GM12891 (cell line): ENCODE measurements around the gene GSTA5.
"Not testable (repeated sequence)": the region's sequence is repeated elsewhere in the genome, so short reads cannot be mapped to it uniquely, and the experiment has no call there.

Source experiments
- DNase-seq: peaks from one replicate; pipeline ENCODE4 v3.0.0; 2011; ENCODE audit warnings: low spot score; ENCODE audit not compliant: insufficient read length
- FAIRE-seq: peaks from 2 replicates; lab custom pipeline; 2011; peaks lifted over from hg19 to GRCh38; lab: Jason Lieb, UNC
- PAX5 ChIP-seq: IDR thresholded peaks from 2 replicates; pipeline ENCODE4 v1.6.1; 2011; ENCODE audit warnings: low read length, moderate library complexity, mild to moderate bottlenecking; ENCODE audit not compliant: insufficient read depth, severe bottlenecking
- POLR2A ChIP-seq: IDR thresholded peaks from 2 replicates; pipeline ENCODE4 v1.6.1; 2011; ENCODE audit warnings: low read depth, low read length, control low read depth
- POLR2AphosphoS5 ChIP-seq: IDR thresholded peaks from 2 replicates; pipeline ENCODE4 v1.6.1; 2011; ENCODE audit warnings: low read depth, low read length, control low read depth
- POU2F2 ChIP-seq: IDR thresholded peaks from 2 replicates; pipeline ENCODE4 v1.6.1; 2011; ENCODE audit warnings: low read depth, mild to moderate bottlenecking, control low read depth, low read length, moderate library complexity
- SPI1 ChIP-seq: IDR thresholded peaks from 2 replicates; pipeline ENCODE4 v1.6.1; 2011; ENCODE audit warnings: low read depth, low read length, control low read depth
- TAF1 ChIP-seq: IDR thresholded peaks from 2 replicates; pipeline ENCODE4 v1.6.1; 2011; ENCODE audit warnings: low read depth, low read length, control low read depth

The GSTA5 gene

GRCh38 chr6:52872031-52872430 lies 31.4 kb upstream of the GSTA5 start:
- DNase-seq, result no peak
- no peak for TF ChIP-seq PAX5
- no peak for TF ChIP-seq POLR2AphosphoS5
- no peak for TF ChIP-seq POU2F2
- no peak for TF ChIP-seq POLR2A
- TF ChIP-seq SPI1, result no peak
- TF ChIP-seq TAF1, result no peak
- no peak for FAIRE-seq

DNA sequence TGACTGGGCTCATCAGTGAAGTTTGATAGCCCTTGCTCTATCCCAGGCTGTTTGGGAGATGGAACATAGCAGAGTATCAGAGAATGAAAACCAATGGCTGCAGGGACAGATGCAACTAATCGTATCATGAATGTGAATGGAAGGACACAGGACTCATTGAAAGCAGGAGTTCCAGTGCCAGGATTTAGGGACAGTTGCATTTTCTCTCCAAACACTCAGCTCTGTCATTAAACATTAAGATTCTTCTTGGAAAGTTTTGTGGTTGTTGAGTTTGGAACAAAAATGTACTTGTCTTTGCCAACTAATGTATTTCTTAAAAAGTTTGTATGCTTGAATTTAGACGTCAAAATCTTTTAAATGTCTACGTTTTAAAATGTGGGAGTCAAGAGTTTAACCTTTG lies 31.0 kb upstream of the GSTA5 start:
- no peak for DNase-seq
- FAIRE-seq, result no peak
- TF ChIP-seq SPI1 (no peak), POLR2A (no peak), POLR2AphosphoS5 (no peak), TAF1 (no peak), PAX5 (no peak), POU2F2 (no peak)

- FAIRE-seq, DNase-seq: not testable (repeated sequence)
Observed at GRCh38 chr6:52870335-52871091, 29.9 kb upstream of the GSTA5 start.

- not testable (repeated sequence) for FAIRE-seq, DNase-seq
Observed at GRCh38 chr6:52868899-52869298, 28.3 kb upstream of the GSTA5 start.

- DNase-seq (no peak), FAIRE-seq (no peak)
Observed at GRCh38 chr6:52868240-52868639, 27.6 kb upstream of the GSTA5 start.

GRCh38 chr6:52861151-52861550 lies 20.5 kb upstream of the GSTA5 start:
- not testable (repeated sequence) for DNase-seq, FAIRE-seq

More at GRCh38 chr6:52868240-52868639, 27.6 kb upstream of the GSTA5 start:
- TF ChIP-seq TAF1, result no peak

DNA sequence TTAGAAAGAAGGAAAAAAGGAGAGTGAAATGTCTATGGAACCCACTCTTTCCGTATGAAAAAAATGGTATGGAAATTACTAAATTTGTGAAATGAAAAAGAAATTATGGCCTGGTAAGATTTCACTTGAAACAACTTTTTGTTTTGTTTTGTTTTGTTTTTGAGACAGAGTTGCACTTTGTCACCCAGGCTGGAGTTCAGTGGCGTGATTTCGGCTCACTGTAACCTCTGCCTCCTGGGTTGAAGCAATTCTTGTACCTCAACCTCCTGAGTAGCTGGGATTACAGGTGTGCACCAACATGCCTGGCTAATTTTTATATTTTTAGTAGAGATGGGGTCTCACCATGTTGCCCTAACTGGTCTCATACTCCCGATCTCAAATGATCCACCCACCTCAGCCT lies 17.8 kb upstream of the GSTA5 start:
- no peak for FAIRE-seq

DNA sequence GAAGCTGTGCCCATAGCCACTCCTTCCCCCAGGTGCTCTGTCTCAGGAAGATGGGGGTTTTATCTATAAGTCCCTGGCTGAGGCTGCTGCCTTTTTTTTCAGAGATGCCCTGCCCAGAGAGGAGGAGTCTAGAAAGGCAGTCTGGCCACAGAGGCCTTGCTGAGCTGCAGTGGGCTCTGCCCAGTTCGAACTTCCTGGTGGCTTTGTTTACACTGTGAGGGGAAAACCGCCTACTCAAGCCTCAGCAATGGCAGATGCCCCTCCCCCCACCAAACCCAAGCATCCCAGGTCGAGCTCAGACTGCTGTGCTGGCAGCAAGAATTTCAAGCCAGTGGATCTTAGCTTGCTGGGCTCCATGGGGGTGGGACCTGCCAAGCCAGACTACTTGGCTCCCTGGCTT lies 15.5 kb upstream of the GSTA5 start:
- FAIRE-seq, DNase-seq: not testable (repeated sequence)

More for the DNA sequence above, 17.8 kb upstream of the GSTA5 start:
- no peak for TF ChIP-seq POLR2AphosphoS5
- TF ChIP-seq POU2F2, result no peak
- TF ChIP-seq TAF1, result no peak
- no peak for TF ChIP-seq SPI1
- no peak for TF ChIP-seq PAX5
- TF ChIP-seq POLR2A, result no peak
- no peak for DNase-seq

DNA sequence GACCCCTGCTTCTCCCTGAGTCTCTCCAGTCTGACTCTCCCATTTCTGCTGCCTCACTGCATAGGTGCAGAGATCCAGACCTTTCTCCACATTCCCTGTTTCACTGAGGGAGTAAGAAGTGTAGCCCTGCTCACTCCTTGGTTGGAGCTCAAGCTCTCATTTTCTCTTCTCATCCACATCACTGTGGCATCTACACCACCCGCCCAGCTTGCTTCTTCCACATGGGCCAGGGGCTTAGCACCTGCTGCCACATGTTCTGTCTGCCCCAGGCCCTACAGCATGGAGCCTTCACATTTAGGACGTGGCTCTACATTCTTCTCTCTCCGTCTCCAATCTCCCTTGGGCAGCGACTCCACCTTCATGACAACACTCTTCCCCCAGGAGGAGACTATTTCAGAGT lies 8.5 kb upstream of the GSTA5 start:
- TF ChIP-seq TAF1 (no peak), SPI1 (no peak)

DNA sequence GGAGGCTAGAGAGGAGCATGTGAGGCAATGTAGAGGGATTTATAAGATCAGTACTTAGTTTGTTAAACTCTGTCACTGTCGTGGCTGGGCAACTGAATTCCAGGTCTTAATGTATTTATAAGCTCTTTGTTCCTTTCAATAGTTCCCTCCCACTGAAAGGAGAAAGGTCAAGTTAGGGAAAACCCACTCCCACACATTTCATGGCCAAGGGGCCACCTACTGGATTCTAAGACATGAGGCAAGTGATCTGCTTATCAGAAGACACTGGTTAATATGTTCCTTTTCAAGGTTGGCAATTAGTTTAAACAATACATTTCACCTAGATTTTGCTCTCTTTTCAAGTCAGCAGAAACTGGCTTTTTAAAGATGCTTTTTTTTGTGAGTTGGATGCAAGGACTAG lies 5.4 kb upstream of the GSTA5 start:
- no peak for FAIRE-seq
- no peak for TF ChIP-seq TAF1
- no peak for TF ChIP-seq POLR2AphosphoS5
- TF ChIP-seq POU2F2, result no peak
- TF ChIP-seq SPI1, result no peak
- no peak for TF ChIP-seq PAX5
- no peak for TF ChIP-seq POLR2A
- DNase-seq, result no peak

More for the DNA sequence above, 8.5 kb upstream of the GSTA5 start:
- no peak for FAIRE-seq
- no peak for DNase-seq

- FAIRE-seq (no peak), DNase-seq (no peak)
- TF ChIP-seq POLR2AphosphoS5, result no peak
- TF ChIP-seq SPI1, result no peak
- no peak for TF ChIP-seq PAX5
- no peak for TF ChIP-seq POU2F2
- no peak for TF ChIP-seq POLR2A
- no peak for TF ChIP-seq TAF1
Observed at GRCh38 chr6:52843605-52844004, 3.0 kb upstream of the GSTA5 start.
